Measurements from ENCODE around the gene TAC3.
"Not testable (repeated sequence)": the region's sequence is repeated elsewhere in the genome, so short reads cannot be mapped to it uniquely, and the experiment has no call there.

Gene TAC3

GRCh38 chr12:57004651-57005050 lies 11.7 kb downstream of the TAC3 start:
- DNase-seq (ENCODE audit: low spot score) = no peak

GRCh38 chr12:57003395-57003794 lies 12.9 kb downstream of the TAC3 start:
- no peak for DNase-seq (ENCODE audit: low spot score)

GRCh38 chr12:57001448-57001906 lies 14.9 kb downstream of the TAC3 start:
- DNase-seq (ENCODE audit: low spot score) = peak; percentile 83

DNA sequence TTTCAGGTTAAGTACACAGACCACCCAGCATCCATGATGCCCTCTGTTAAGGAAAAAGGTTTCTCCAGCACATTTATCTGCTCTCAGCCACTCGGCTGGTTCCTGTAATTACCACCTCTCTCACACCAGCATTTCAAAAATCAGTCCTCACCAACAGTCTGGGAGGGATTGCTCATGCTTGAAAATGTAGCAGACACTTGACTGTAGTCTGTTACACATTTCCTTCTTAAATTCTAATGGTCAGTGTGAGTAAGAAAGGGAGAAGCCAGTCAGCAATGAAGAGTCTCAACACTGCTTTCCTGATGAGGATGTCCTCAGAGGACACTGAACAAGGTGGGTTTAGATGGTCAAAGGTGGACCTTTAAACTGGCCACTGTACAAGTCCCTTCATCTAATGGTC lies 15.9 kb downstream of the TAC3 start:
- DNase-seq (ENCODE audit: low spot score) = no peak

DNA sequence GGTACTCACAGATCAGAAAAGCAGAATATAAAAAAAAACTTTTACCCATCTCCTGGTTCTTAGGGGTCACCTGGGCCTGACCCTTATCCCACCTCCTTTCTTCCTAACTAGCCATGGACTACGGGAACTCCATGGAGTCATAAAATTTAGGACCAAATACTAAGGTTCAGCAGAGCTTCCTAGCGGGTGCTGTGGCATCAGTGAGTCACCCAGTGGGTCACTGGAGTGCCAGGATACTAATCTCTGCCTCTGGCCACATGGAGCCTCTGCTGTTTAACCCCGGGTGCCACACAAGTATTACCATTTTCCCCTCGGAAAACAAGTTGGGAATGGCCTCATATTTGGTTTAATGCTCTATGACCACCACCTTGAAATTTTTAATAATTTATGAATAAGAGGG lies 16.9 kb downstream of the TAC3 start:
- DNase-seq (ENCODE audit: low spot score) = no peak

- DNase-seq (ENCODE audit: low spot score) = no peak
Observed at GRCh38 chr12:56998981-56999380, 17.3 kb downstream of the TAC3 start.

- DNase-seq (ENCODE audit: low spot score) = no peak
Observed at GRCh38 chr12:56998316-56998715, 18.0 kb downstream of the TAC3 start.

DNA sequence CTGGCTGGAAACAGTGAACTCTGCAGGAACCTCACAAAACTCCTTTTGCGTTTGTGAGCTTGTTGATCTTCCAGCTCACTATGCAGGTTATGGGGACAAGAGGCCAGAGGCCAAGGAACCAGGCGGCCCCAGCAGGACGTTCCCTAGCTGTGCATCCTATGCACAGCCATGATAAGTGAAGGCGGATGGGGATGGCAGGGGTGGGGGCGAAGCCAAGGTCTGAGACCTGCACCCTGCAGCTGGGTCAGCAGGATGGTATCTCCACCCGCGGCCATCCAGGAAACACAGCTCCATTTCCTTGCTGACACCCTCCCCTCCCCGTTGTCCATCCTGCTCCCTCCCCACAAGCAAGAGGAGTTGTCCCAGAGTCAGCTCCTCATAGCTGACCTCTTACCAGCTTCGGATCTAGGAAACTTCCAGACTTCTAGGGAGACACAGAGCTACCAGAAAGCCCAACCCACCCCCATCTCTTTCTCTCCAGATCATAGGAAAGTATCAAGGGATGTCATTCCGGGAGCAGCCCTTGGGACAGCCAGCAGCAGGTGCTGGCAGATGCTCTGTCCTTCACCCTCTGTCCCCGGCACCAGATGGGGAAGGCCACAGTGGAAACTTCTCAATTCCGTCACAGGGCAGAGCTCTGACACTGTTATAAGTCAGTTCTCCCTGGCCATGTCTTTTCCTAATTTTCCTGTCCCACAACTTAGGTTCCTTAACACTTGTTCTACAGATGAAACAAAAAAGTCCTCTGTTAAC lies 19.4 kb downstream of the TAC3 start:
- DNase-seq (ENCODE audit: low spot score) = no peak

- no peak for DNase-seq (ENCODE audit: low spot score)
Observed at GRCh38 chr12:56995930-56996496, 20.3 kb downstream of the TAC3 start.

DNA sequence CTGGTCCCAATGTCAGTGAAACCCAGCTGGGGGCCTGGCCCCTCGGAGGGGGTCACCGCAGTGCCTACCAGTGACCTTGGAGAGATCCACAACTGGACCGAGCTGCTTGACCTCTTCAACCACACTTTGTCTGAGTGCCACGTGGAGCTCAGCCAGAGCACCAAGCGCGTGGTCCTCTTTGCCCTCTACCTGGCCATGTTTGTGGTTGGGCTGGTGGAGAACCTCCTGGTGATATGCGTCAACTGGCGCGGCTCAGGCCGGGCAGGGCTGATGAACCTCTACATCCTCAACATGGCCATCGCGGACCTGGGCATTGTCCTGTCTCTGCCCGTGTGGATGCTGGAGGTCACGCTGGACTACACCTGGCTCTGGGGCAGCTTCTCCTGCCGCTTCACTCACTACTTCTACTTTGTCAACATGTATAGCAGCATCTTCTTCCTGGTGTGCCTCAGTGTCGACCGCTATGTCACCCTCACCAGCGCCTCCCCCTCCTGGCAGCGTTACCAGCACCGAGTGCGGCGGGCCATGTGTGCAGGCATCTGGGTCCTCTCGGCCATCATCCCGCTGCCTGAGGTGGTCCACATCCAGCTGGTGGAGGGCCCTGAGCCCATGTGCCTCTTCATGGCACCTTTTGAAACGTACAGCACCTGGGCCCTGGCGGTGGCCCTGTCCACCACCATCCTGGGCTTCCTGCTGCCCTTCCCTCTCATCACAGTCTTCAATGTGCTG lies 21.0 kb downstream of the TAC3 start:
- DNase-seq (ENCODE audit: low spot score) = no peak

GRCh38 chr12:56994231-56994746 lies 22.0 kb downstream of the TAC3 start:
- DNase-seq (ENCODE audit: low spot score) = no peak

DNA sequence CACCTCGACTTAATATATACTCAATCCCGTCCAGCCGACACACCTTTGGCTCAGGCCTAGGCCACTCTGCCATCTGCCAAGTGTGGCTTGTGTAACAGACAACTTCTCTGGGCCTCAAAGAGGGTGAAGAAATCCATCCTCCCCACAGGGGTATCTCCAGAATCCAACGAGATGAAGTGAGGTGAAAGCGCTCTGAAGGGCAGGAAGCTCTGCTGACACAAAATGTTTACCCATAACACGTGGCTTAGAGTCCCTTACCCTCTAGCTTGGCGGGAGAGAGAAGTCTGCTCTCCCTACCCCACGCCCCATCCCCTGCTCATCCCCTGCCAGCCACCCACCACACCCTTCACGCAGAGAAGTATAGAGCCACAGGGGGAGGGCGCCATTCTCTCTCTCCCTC lies 23.0 kb downstream of the TAC3 start:
- DNase-seq (ENCODE audit: low spot score) = no peak

DNA sequence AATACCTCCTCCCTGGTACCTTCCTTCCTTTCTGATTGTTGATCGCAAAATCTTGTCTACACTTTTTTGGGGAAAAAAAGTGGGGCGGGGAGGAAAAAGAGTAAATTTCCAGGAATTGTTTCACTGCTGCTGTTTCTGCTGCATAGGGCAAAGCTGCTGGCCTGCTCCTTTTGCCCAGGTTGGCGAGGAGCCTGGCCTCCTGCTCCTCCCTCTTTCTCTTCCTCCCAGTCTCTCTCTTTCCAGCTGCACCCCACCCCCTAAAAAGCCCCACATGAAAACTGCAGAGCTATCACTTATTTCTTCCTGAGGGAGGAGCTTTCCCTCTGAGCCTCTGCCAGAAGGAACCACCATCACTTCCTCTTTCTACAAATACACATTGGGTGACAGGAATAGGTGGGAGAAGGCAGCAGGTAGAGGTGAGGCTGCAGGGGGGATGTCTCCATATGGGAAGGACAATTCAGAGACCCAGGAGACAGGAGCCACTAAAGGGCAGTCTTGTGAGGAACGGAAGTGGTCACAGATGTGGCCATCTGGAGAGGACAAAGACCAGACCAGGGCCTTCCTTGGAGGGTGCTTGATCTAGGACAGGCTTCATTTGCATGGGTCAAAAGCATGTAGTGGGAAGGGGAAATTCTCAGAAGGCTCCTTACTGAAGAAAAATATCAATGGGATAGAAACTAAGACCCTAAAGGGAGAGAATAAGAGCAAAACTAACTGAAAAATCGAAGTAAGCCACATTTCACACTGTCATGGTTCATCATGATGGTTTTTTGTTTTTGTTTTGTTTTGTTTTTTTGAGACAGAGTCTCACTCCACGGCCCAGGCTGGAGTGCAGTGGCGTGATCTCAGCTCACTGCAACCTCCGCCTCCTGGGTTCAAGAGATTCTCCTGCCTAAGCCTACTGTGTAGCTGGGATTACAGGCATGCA lies 24.7 kb downstream of the TAC3 start:
- no peak for DNase-seq (ENCODE audit: low spot score)

GRCh38 chr12:56990648-56991318 lies 25.5 kb downstream of the TAC3 start:
- no peak for DNase-seq (ENCODE audit: low spot score)

GRCh38 chr12:56989861-56990610 lies 26.3 kb downstream of the TAC3 start:
- DNase-seq (ENCODE audit: low spot score) = no peak

DNA sequence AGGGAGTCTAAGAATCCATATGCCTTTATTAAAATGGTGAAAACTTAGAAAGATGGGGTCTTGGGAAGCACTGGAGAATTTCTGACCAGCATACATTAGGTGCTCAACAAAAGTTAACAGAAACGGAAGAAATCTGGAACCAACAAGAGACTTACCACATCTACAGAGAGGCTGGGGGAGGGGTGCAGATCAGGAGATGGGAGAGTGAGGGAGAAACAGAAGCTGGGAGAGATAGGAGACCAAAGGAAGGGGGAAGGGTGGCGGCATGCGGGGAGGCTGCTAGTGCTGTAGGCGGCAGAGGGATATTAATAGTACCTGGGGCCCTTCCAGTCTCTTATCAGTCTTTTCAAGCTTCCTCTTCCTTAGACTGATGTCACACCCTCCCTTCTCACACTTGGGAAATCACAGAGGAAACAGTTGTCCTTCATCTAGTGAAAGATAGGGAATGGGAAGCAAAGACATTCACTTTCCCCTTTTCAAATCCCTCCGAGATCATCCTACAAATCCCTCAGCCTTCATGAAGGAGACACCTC lies 28.1 kb downstream of the TAC3 start:
- peak; percentile 55 for DNase-seq (ENCODE audit: low spot score)

GRCh38 chr12:56987551-56988053 lies 28.7 kb downstream of the TAC3 start:
- peak; percentile 87 for DNase-seq (ENCODE audit: low spot score)

- DNase-seq (ENCODE audit: low spot score) = no peak
Observed at GRCh38 chr12:56987011-56987410, 29.3 kb downstream of the TAC3 start.

GRCh38 chr12:56985714-56986113 lies 30.6 kb downstream of the TAC3 start:
- DNase-seq (ENCODE audit: low spot score) = not testable (repeated sequence)

DNA sequence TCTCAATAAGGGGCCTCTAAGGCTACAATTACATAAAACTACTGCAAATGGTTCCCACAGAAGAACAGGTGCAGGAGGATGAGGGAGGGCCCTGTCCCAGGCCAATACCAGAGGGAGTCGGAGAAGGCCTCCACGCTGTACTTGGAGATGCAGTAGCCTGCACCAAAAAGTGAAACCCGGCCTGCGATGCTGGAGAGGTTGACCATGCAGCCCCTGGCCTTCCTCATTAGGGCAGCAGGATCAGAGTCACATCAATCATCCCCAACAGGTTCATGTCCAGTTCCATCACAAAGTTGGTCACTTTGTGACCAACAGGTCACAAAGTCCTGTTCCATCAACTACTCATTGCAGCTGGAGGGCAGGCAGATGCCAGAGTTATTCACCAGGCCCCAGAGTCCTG lies 32.9 kb downstream of the TAC3 start:
- DNase-seq (ENCODE audit: low spot score) = no peak

Measured in hematopoietic multipotent progenitor cell treated with erythropoietin and hydrocortisone succinate and interleukin-3 and kit ligand, for 15 days (in vitro differentiated cells).